ENCODE data around the gene ACSL1. TPM values are rescaled to one million over a fixed set of nuclear protein-coding genes. Genes with fewer than 3 reads are reported as not detected.

The ACSL1 gene
- total and polyA plus RNA-seq, 2 donors from 2014 or later: 98.1 to 322 TPM

DNA sequence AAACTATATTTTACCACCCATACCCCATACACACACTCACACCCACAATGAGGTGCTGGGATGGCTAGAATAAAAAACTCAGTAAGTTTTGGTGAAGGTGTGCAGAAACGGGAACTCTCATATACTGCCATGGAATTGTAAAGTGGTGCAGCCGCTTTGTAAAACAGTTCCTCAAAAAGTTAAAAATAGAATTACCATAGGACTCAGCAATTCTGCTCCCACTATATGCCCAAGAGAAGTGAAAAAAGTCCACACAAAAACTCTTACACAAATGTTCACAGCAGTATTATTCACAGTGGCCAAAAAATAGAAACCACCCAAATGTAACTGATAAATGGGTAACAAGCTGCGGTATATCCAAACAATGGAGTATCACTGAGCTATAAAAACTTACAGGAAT is 98.3 kb downstream of the ACSL1 start:
- no peaks in the 10 kb centered on the region for H3K9me3 ChIP-seq (ENCODE audit: control insufficient read depth in 2 of 3, insufficient read depth in 1 of 3, low read length in 3 of 3)
- no peak for DNase-seq

DNA sequence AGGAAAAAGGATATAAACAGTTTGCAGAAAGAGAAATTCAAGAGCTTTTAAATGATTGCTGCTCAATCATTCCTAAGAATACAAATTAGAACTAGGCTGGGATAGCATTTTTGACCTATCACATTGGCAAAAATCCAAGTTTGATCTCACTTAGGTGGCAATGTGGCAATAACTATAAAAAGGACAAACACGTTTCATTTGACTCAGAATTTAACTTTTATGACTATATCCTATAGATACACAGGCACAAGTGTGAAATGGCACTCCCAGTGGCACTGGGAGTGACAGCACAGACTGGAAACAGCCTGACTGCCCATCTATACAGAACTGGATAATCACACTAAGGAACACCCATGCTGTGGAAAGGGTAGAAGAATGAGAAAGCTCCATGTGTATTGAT is 103.0 kb downstream of the ACSL1 start:
- Histone ChIP-seq H3K9me3 (ENCODE audit: control insufficient read depth in 2 of 3, insufficient read depth in 1 of 3, low read length in 3 of 3) (no peaks in the 10 kb centered on the region), H3K4me3 (ENCODE audit: low read length in 3 of 3) (no peak overlapping the region), H3K27ac (ENCODE audit: low read depth in 2 of 2, low read length in 2 of 2) (no peak overlapping the region), H3K36me3 (ENCODE audit: control insufficient read depth in 2 of 3, insufficient read depth in 3 of 3, low read length in 3 of 3) (peaks cover 0 to 3% (median 0%) of the 10 kb centered on the region in 3 donors), H3K9ac (ENCODE audit: low read length in 3 of 3) (no peak overlapping the region), H3K27me3 (ENCODE audit: control insufficient read depth, insufficient read depth, low read length) (no peaks in the 10 kb centered on the region), H3K4me1 (ENCODE audit: control insufficient read depth in 2 of 3, insufficient read depth in 2 of 3, low read depth in 1 of 3, low read length in 3 of 3) (no peaks in the 10 kb centered on the region)
- FAIRE-seq (no peak), DNase-seq (no peak)
- intact Hi-C loops (cut with DNase I): no loop called here
- TF ChIP-seq, protein P1, sequence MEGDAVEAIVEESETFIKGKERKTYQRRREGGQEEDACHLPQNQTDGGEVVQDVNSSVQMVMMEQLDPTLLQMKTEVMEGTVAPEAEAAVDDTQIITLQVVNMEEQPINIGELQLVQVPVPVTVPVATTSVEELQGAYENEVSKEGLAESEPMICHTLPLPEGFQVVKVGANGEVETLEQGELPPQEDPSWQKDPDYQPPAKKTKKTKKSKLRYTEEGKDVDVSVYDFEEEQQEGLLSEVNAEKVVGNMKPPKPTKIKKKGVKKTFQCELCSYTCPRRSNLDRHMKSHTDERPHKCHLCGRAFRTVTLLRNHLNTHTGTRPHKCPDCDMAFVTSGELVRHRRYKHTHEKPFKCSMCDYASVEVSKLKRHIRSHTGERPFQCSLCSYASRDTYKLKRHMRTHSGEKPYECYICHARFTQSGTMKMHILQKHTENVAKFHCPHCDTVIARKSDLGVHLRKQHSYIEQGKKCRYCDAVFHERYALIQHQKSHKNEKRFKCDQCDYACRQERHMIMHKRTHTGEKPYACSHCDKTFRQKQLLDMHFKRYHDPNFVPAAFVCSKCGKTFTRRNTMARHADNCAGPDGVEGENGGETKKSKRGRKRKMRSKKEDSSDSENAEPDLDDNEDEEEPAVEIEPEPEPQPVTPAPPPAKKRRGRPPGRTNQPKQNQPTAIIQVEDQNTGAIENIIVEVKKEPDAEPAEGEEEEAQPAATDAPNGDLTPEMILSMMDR (IDR thresholded peaks at IDR 0.05; ENCODE audit: borderline replicate concordance, extremely low read depth, insufficient read depth): no peak

More for the DNA sequence above, 98.3 kb downstream of the ACSL1 start:
- TF ChIP-seq, protein P1 (IDR thresholded peaks at IDR 0.05; ENCODE audit: borderline replicate concordance, extremely low read depth, insufficient read depth): no peak
- H3K36me3 ChIP-seq (ENCODE audit: control insufficient read depth in 2 of 3, insufficient read depth in 3 of 3, low read length in 3 of 3): no peaks in the 10 kb centered on the region
- no peak overlapping the region for H3K9ac ChIP-seq (ENCODE audit: low read length in 3 of 3)
- no peaks in the 10 kb centered on the region for H3K4me1 ChIP-seq (ENCODE audit: control insufficient read depth in 2 of 3, insufficient read depth in 2 of 3, low read depth in 1 of 3, low read length in 3 of 3)
- FAIRE-seq: no peak
- H3K27ac ChIP-seq (ENCODE audit: low read depth in 2 of 2, low read length in 2 of 2): no peak overlapping the region
- H3K4me3 ChIP-seq (ENCODE audit: low read length in 3 of 3): no peak overlapping the region
- no peaks in the 10 kb centered on the region for H3K27me3 ChIP-seq (ENCODE audit: control insufficient read depth, insufficient read depth, low read length)
- intact Hi-C loops (cut with DNase I): no loop called here

GRCh38 chr4:184721254-184721653 is 104.5 kb downstream of the ACSL1 start:
- Histone ChIP-seq H3K27me3 (ENCODE audit: control insufficient read depth, insufficient read depth, low read length) (no peaks in the 10 kb centered on the region), H3K9me3 (ENCODE audit: control insufficient read depth in 2 of 3, insufficient read depth in 1 of 3, low read length in 3 of 3) (no peaks in the 10 kb centered on the region), H3K9ac (ENCODE audit: low read length in 3 of 3) (no peak overlapping the region), H3K4me3 (ENCODE audit: low read length in 3 of 3) (no peak overlapping the region), H3K27ac (ENCODE audit: low read depth in 2 of 2, low read length in 2 of 2) (no peak overlapping the region), H3K4me1 (ENCODE audit: control insufficient read depth in 2 of 3, insufficient read depth in 2 of 3, low read depth in 1 of 3, low read length in 3 of 3) (no peaks in the 10 kb centered on the region), H3K36me3 (ENCODE audit: control insufficient read depth in 2 of 3, insufficient read depth in 3 of 3, low read length in 3 of 3) (peaks cover 0 to 3% (median 0%) of the 10 kb centered on the region in 3 donors)
- FAIRE-seq (no peak), DNase-seq (no peak)
- intact Hi-C loops (cut with DNase I): no loop called here
- TF ChIP-seq, protein P1 (IDR thresholded peaks at IDR 0.05; ENCODE audit: borderline replicate concordance, extremely low read depth, insufficient read depth): no peak

GRCh38 chr4:184719407-184719806 is 106.4 kb downstream of the ACSL1 start:
- H3K4me3 ChIP-seq (ENCODE audit: low read length in 3 of 3): no peak overlapping the region
- H3K36me3 ChIP-seq (ENCODE audit: control insufficient read depth in 2 of 3, insufficient read depth in 3 of 3, low read length in 3 of 3): peaks cover 0 to 3% (median 0%) of the 10 kb centered on the region in 3 donors
- intact Hi-C loops (cut with DNase I): no loop called here
- H3K9me3 ChIP-seq (ENCODE audit: control insufficient read depth in 2 of 3, insufficient read depth in 1 of 3, low read length in 3 of 3): no peaks in the 10 kb centered on the region
- H3K9ac ChIP-seq (ENCODE audit: low read length in 3 of 3): no peak overlapping the region
- H3K27ac ChIP-seq (ENCODE audit: low read depth in 2 of 2, low read length in 2 of 2): no peak overlapping the region
- no peaks in the 10 kb centered on the region for H3K27me3 ChIP-seq (ENCODE audit: control insufficient read depth, insufficient read depth, low read length)
- H3K4me1 ChIP-seq (ENCODE audit: control insufficient read depth in 2 of 3, insufficient read depth in 2 of 3, low read depth in 1 of 3, low read length in 3 of 3): no peaks in the 10 kb centered on the region
- TF ChIP-seq, protein P1 (IDR thresholded peaks at IDR 0.05; ENCODE audit: borderline replicate concordance, extremely low read depth, insufficient read depth): no peak
- DNase-seq (no peak), FAIRE-seq (no peak)

Measured in kidney (tissue), 14 donors.